K562 (cell line): ENCODE data around the gene KPNB1. TPM values are rescaled to one million over a fixed set of nuclear protein-coding genes. Genes with fewer than 3 reads are reported as not detected.
A peak's percentile ranks its signal among the peaks of the same experiment; 100 is the strongest.

Experiments used
- ARID1B ChIP-seq: fragments of 450-650 bp; IDR thresholded peaks from 2 replicates; pipeline ENCODE4 v1.6.1; 2016; ENCODE audit warnings: antibody characterized with exemption, mild to moderate bottlenecking, inconsistent platforms
- CSDE1 ChIP-seq, 2 experiments: fragments of 450-650 bp; IDR thresholded peaks; 2 replicates each; pipeline ENCODE4 v1.6.1; 2016; ENCODE audit warnings: mild to moderate bottlenecking in 1 of 2
- ELF1 ChIP-seq: fragments of 200-800 bp; sonication (Bioruptor generic); IDR thresholded peaks from 2 replicates; pipeline ENCODE4 v1.6.1; 2016; ENCODE audit warnings: missing genetic modification characterization, missing compliant biosample characterization
- EWSR1 ChIP-seq: fragments of 450-650 bp; IDR thresholded peaks from 2 replicates; pipeline ENCODE4 v1.6.1; 2018; ENCODE audit warnings: borderline replicate concordance, mild to moderate bottlenecking, low read depth, moderate library complexity; ENCODE audit not compliant: partially characterized antibody
- HOXB6 ChIP-seq: fragments of 250-450 bp; sonication (Bioruptor Pico); IDR thresholded peaks from 2 replicates; pipeline ENCODE4 v1.5.1; 2022; ENCODE audit warnings: mild to moderate bottlenecking, borderline replicate concordance
- MAFG ChIP-seq: fragments of 450-650 bp; conservative IDR thresholded peaks from 2 replicates; pipeline ENCODE4 v1.6.1; 2016; ENCODE audit warnings: missing genetic modification characterization, missing compliant biosample characterization
- MCM2 ChIP-seq: fragments of 450-650 bp; IDR thresholded peaks from 2 replicates; pipeline ENCODE4 v1.6.1; 2017; ENCODE audit warnings: low read depth, mild to moderate bottlenecking
- POLR3A ChIP-seq: IDR thresholded peaks from 2 replicates; pipeline ENCODE4 v1.6.1; 2011; ENCODE audit warnings: borderline replicate concordance, mild to moderate bottlenecking, moderate library complexity; ENCODE audit not compliant: insufficient read length, insufficient read depth; ENCODE audit errors: extremely low read depth
- SREBF1 ChIP-seq: fragments of 150-350 bp; IDR thresholded peaks from 2 replicates; pipeline ENCODE4 v1.6.1; 2014; ENCODE audit warnings: antibody characterized with exemption, low read depth, low read length, borderline replicate concordance
- YY1 ChIP-seq, 3 experiments: IDR thresholded peaks; 2 replicates each; pipeline ENCODE4 v1.6.1; 2011; ENCODE audit warnings: low read length in 2 of 3, mild to moderate bottlenecking in 2 of 3, moderate library complexity in 2 of 3, borderline replicate concordance in 1 of 3, control low read depth in 1 of 3, low read depth in 1 of 3; ENCODE audit not compliant: insufficient read depth in 3 of 3, insufficient replicate concordance in 2 of 3, control insufficient read depth in 1 of 3, insufficient read length in 1 of 3; ENCODE audit errors: extremely low read depth in 1 of 3
- ZBTB1 ChIP-seq: sonication (generic); formaldehyde crosslinking; IDR thresholded peaks from 2 replicates; pipeline ENCODE4 v1.8.1; 2023; ENCODE audit warnings: missing genetic modification reagents, low read depth, mild to moderate bottlenecking, borderline replicate concordance
- ZNF316 ChIP-seq: fragments of 450-650 bp; IDR thresholded peaks from 2 replicates; pipeline ENCODE4 v1.6.1; 2016
- polyA plus RNA-seq, 8 experiments: library from polyadenylated mRNA; depleted of rRNA in 4 of 8; stranded (reverse) in 5 of 8; unstranded in 3 of 8; fragments of >200 nt; fragmentation: Nextera tagmentation in 2 of 8; fragmentation: Illumina TruSeq in 1 of 8; extraction: Ambion mirVana in 2 of 8; extraction: Trizol in 1 of 8; gene quantifications; 2 replicates each; pipeline versions ENCODE4 v1.2.1 to v1.2.3, GENCODE V29; 2011 to 2014; ENCODE audit warnings: inconsistent platforms in 1 of 8, missing spikeins in 1 of 8
- total RNA-seq, 7 experiments: library from RNA; depleted of rRNA in 6 of 7; stranded (reverse); fragments of >200 nt in 6 of 7; fragmentation: Illumina TruSeq in 2 of 7; extraction: Trizol in 2 of 7; gene quantifications; 2 replicates each; pipeline versions ENCODE4 v1.2.1 to v1.2.3, GENCODE V29; 2011 to 2021; ENCODE audit warnings: low replicate concordance in 1 of 7
- TF ChIP-seq, protein P1 (sequence below): fragments of 450-650 bp; IDR thresholded peaks from 2 replicates; pipeline ENCODE4 v1.6.1; 2016; ENCODE audit warnings: low read depth
- TF ChIP-seq, protein P2 (sequence below): fragments of 450-650 bp; IDR thresholded peaks from 2 replicates; pipeline ENCODE4 v1.6.1; 2017; ENCODE audit warnings: mild to moderate bottlenecking, moderate library complexity
- TF ChIP-seq, protein P3 (sequence below): IDR thresholded peaks from 3 replicates; pipeline ENCODE4 v1.6.1; 2011; ENCODE audit warnings: borderline replicate concordance, mild to moderate bottlenecking; ENCODE audit not compliant: insufficient read length, insufficient read depth

KPNB1 gene
- total and polyA plus RNA-seq, 9 of the 15 experiments (the other 6 are each of a cell fraction or from before 2014, with no cell fraction given): 154 to 622 (median 354) TPM

DNA sequence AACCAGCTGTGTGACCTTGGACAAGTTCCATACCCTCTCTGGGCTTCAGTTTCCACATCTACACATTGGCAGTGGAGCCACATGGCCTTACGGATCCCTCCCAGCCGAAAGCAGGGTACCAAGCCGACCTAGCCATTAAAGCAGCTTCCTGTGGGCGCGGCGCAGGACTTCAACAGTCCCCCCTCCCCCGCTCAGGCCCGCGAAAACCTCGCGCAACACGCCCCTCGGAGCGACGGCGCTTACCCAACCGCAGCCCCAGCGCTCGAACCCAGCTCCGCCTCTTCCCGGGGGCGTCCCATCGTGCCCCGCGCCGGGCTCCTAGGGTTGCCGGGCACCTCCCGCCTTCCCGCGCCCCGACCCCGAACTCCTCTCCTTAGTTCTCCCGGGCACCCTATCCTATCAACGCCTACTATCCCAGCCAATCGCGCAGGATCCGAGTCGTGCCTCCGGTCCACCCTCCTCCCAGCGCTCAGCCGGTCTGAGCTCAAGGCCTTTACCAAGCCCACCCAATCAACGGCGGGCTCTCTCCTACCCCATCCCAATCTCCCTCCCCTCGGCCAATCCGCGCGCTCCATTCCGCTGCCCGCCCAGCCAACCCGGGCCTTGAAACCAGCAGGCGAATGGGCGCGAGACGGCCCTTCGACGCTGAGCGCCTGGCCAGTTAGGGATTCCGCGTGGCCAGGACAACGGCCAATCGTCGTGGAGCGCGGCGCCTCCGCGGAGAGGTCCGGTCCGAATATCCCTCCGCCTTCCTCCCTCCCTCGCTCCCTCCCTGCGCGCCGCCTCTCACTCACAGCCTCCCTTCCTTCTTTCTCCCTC is at the start of gene KPNB1 (continued):
- peak; percentile 67 for TF ChIP-seq ELF1 (tag)
- TF ChIP-seq HOXB6 (CRISPR knock-in tag): no peak
- TF ChIP-seq, protein P1, sequence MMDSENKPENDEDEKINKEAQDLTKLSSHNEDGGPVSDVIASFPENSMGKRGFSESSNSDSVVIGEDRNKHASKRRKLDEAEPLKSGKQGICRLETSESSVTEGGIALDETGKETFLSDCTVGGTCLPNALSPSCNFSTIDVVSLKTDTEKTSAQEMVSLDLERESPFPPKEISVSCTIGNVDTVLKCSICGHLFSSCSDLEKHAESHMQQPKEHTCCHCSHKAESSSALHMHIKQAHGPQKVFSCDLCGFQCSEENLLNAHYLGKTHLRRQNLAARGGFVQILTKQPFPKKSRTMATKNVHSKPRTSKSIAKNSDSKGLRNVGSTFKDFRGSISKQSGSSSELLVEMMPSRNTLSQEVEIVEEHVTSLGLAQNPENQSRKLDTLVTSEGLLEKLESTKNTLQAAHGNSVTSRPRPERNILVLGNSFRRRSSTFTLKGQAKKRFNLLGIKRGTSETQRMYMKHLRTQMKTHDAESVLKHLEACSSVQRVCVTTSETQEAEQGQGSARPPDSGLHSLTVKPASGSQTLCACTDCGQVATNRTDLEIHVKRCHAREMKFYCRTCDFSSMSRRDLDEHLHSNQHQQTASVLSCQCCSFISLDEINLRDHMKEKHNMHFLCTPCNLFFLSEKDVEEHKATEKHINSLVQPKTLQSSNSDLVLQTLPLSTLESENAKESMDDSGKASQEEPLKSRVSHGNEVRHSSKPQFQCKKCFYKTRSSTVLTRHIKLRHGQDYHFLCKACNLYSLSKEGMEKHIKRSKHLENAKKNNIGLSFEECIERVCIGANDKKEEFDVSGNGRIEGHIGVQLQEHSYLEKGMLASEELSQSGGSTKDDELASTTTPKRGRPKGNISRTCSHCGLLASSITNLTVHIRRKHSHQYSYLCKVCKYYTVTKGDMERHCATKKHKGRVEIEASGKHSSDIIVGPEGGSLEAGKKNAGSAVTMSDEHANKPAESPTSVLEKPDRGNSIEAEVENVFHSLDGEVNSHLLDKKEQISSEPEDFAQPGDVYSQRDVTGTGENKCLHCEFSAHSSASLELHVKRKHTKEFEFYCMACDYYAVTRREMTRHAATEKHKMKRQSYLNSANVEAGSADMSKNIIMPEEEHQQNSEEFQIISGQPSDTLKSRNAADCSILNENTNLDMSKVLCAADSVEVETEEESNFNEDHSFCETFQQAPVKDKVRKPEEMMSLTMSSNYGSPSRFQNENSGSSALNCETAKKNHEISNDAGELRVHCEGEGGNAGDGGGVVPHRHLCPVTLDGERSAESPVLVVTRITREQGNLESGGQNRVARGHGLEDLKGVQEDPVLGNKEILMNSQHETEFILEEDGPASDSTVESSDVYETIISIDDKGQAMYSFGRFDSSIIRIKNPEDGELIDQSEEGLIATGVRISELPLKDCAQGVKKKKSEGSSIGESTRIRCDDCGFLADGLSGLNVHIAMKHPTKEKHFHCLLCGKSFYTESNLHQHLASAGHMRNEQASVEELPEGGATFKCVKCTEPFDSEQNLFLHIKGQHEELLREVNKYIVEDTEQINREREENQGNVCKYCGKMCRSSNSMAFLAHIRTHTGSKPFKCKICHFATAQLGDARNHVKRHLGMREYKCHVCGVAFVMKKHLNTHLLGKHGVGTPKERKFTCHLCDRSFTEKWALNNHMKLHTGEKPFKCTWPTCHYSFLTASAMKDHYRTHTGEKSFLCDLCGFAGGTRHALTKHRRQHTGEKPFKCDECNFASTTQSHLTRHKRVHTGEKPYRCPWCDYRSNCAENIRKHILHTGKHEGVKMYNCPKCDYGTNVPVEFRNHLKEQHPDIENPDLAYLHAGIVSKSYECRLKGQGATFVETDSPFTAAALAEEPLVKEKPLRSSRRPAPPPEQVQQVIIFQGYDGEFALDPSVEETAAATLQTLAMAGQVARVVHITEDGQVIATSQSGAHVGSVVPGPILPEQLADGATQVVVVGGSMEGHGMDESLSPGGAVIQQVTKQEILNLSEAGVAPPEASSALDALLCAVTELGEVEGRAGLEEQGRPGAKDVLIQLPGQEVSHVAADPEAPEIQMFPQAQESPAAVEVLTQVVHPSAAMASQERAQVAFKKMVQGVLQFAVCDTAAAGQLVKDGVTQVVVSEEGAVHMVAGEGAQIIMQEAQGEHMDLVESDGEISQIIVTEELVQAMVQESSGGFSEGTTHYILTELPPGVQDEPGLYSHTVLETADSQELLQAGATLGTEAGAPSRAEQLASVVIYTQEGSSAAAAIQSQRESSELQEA: no peak
- no peak for TF ChIP-seq MCM2
- no peak for TF ChIP-seq POLR3A
- 0 out of 2 replicates have a peak, but pooled peaks have one; percentile 37 for TF ChIP-seq ZBTB1 (CRISPR knock-in tag)
- TF ChIP-seq EWSR1: no peak
- TF ChIP-seq ARID1B: peak; percentile 45
- TF ChIP-seq, protein P2, sequence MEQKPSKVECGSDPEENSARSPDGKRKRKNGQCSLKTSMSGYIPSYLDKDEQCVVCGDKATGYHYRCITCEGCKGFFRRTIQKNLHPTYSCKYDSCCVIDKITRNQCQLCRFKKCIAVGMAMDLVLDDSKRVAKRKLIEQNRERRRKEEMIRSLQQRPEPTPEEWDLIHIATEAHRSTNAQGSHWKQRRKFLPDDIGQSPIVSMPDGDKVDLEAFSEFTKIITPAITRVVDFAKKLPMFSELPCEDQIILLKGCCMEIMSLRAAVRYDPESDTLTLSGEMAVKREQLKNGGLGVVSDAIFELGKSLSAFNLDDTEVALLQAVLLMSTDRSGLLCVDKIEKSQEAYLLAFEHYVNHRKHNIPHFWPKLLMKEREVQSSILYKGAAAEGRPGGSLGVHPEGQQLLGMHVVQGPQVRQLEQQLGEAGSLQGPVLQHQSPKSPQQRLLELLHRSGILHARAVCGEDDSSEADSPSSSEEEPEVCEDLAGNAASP: no peak
- no peak for TF ChIP-seq MAFG (tag)
- TF ChIP-seq ZNF316: no peak
- peak in 2 of 3 experiments; percentile 66 to 75 for TF ChIP-seq YY1 (IDR thresholded peaks at IDR 0.05; ENCODE audit: borderline replicate concordance in 1 of 3, control insufficient read depth in 1 of 3, extremely low read depth in 1 of 3, insufficient read depth in 3 of 3, insufficient read length in 1 of 3, insufficient replicate concordance in 2 of 3, low read depth in 1 of 3, low read length in 2 of 3)
- TF ChIP-seq SREBF1: no peak; the same call in 1 of the 2 replicates
- TF ChIP-seq CSDE1 (IDR thresholded peaks at IDR 0.05): no peak
- TF ChIP-seq, protein P3, sequence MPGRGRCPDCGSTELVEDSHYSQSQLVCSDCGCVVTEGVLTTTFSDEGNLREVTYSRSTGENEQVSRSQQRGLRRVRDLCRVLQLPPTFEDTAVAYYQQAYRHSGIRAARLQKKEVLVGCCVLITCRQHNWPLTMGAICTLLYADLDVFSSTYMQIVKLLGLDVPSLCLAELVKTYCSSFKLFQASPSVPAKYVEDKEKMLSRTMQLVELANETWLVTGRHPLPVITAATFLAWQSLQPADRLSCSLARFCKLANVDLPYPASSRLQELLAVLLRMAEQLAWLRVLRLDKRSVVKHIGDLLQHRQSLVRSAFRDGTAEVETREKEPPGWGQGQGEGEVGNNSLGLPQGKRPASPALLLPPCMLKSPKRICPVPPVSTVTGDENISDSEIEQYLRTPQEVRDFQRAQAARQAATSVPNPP: no peak
